HepG2 (cell line): Measurements from ENCODE around the gene STK39. TPM values are rescaled to one million over a fixed set of nuclear protein-coding genes. Genes with fewer than 3 reads are reported as not detected.

Experiments used
- FOSL1 ChIP-seq: sonication (generic); formaldehyde crosslinking; IDR thresholded peaks from 2 replicates; pipeline ENCODE4 v1.9.0; 2021; ENCODE audit warnings: missing genetic modification reagents, borderline replicate concordance
- FOXA1 ChIP-seq, 2 experiments: fragments of 450-650 bp in 1 of 2; sonication (generic) in 1 of 2; formaldehyde crosslinking in 1 of 2; IDR thresholded peaks; 2 replicates each; pipeline versions ENCODE4 v1.4.0 to v1.6.1; 2016 to 2020; ENCODE audit warnings: missing genetic modification reagents in 1 of 2
- NRL ChIP-seq: sonication (generic); formaldehyde crosslinking; IDR thresholded peaks from 2 replicates; pipeline ENCODE4 v1.5.0; 2020; ENCODE audit warnings: missing genetic modification reagents, mild to moderate bottlenecking, moderate library complexity, borderline replicate concordance
- SALL1 ChIP-seq: sonication (generic); formaldehyde crosslinking; IDR thresholded peaks from 2 replicates; pipeline ENCODE4 v1.8.0; 2022; ENCODE audit warnings: mild to moderate bottlenecking, missing genetic modification reagents
- XRCC5 ChIP-seq: fragments of 200-400 bp; formaldehyde crosslinking; optimal IDR thresholded peaks from 2 replicates; pipeline ENCODE3; 2017; ENCODE audit warnings: mild to moderate bottlenecking, low read length
- YY1 ChIP-seq: IDR thresholded peaks from 2 replicates; pipeline ENCODE4 v1.6.1; 2011; ENCODE audit warnings: low read length, low read depth, moderate library complexity, mild to moderate bottlenecking; ENCODE audit not compliant: insufficient read depth, insufficient replicate concordance
- ZNF136 ChIP-seq: sonication (generic); formaldehyde crosslinking; IDR thresholded peaks from 2 replicates; pipeline ENCODE4 v1.8.1; 2022; ENCODE audit warnings: low read depth, mild to moderate bottlenecking, moderate library complexity, missing genetic modification reagents
- ZSCAN25 ChIP-seq: sonication (generic); formaldehyde crosslinking; IDR thresholded peaks from 2 replicates; pipeline ENCODE4 v1.8.0; 2022; ENCODE audit warnings: mild to moderate bottlenecking, missing genetic modification reagents
- polyA plus RNA-seq, 8 experiments: library from polyadenylated mRNA; depleted of rRNA in 3 of 8; stranded (reverse) in 7 of 8; unstranded in 1 of 8; fragments of >200 nt; fragmentation: Illumina TruSeq in 4 of 8; extraction: Trizol in 4 of 8; gene quantifications; 2 replicates each; pipeline versions ENCODE4 v1.2.1 to v1.2.3, GENCODE V29; 2011 to 2016; ENCODE audit warnings: low read depth in 4 of 8, missing spikeins in 1 of 8, mixed read lengths in 1 of 8; ENCODE audit not compliant: insufficient read depth in 1 of 8
- total RNA-seq, 5 experiments: library from RNA; depleted of rRNA; stranded (reverse); fragments of >200 nt; fragmentation: Illumina TruSeq; extraction: Trizol; gene quantifications; 2 replicates each; pipeline ENCODE4 v1.2.3, GENCODE V29; 2016; ENCODE audit warnings: low read depth in 1 of 5
- TF ChIP-seq, protein P1 (sequence below): sonication (generic); formaldehyde crosslinking; IDR thresholded peaks from 2 replicates; pipeline ENCODE4 v1.4.0; 2020; ENCODE audit warnings: missing genetic modification reagents, borderline replicate concordance
- TF ChIP-seq, protein P2 (sequence below): sonication (generic); formaldehyde crosslinking; conservative IDR thresholded peaks from 2 replicates; pipeline ENCODE4 v1.8.1; 2023; ENCODE audit warnings: missing genetic modification reagents
- TF ChIP-seq, protein P3 (sequence below): sonication (generic); formaldehyde crosslinking; IDR thresholded peaks from 2 replicates; pipeline ENCODE4 v1.5.1; 2020; ENCODE audit warnings: missing genetic modification reagents, mild to moderate bottlenecking, borderline replicate concordance
- TF ChIP-seq, protein P4 (sequence below): sonication (generic); formaldehyde crosslinking; IDR thresholded peaks from 2 replicates; pipeline ENCODE4 v1.4.0; 2020; ENCODE audit warnings: mild to moderate bottlenecking, missing genetic modification reagents
- TF ChIP-seq, protein P5 (sequence below): sonication (generic); formaldehyde crosslinking; IDR thresholded peaks from 2 replicates; pipeline ENCODE4 v1.9.0; 2021; ENCODE audit warnings: missing genetic modification reagents, borderline replicate concordance
- TF ChIP-seq, protein P6 (sequence below): sonication (generic); formaldehyde crosslinking; IDR thresholded peaks from 2 replicates; pipeline ENCODE4 v1.5.0; 2020; ENCODE audit warnings: mild to moderate bottlenecking, missing genetic modification reagents, borderline replicate concordance

Gene STK39
- total and polyA plus RNA-seq, 2 of the 13 experiments (the other 11 are each of a cell fraction or from before 2014, with no cell fraction given), result 27.3 to 38.4 TPM

DNA sequence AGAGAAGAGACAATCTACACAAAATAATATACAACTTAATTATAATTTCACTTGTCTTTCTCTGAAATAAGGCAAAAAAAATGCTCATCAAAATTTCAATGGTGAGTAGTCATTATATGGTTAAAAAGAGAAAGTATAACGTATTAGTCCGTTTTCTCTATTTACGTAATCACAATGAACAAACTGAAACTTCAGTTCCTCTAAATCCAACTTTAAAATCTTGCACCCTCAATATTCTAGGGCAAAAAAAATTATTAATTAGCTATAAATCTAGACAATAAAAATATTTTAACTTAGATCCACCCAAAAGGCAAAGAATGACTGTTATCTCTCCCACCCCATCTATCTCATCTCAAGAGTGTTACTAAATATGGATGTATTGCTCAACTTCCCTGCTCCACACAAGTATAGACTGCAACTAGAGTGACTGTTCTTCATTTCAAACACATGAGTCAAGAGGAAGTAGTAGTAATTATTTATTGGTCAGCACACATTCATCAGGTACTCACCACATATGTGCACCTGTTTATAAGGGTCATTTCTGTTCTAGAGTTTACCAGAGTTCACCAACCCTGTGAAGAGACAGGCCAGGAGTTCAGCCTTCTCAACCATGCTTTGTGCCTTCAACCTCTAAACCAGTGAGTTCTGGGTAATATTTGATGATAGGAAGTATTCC is 36.4 kb downstream of the STK39 start (continued):
- TF ChIP-seq, protein P1, sequence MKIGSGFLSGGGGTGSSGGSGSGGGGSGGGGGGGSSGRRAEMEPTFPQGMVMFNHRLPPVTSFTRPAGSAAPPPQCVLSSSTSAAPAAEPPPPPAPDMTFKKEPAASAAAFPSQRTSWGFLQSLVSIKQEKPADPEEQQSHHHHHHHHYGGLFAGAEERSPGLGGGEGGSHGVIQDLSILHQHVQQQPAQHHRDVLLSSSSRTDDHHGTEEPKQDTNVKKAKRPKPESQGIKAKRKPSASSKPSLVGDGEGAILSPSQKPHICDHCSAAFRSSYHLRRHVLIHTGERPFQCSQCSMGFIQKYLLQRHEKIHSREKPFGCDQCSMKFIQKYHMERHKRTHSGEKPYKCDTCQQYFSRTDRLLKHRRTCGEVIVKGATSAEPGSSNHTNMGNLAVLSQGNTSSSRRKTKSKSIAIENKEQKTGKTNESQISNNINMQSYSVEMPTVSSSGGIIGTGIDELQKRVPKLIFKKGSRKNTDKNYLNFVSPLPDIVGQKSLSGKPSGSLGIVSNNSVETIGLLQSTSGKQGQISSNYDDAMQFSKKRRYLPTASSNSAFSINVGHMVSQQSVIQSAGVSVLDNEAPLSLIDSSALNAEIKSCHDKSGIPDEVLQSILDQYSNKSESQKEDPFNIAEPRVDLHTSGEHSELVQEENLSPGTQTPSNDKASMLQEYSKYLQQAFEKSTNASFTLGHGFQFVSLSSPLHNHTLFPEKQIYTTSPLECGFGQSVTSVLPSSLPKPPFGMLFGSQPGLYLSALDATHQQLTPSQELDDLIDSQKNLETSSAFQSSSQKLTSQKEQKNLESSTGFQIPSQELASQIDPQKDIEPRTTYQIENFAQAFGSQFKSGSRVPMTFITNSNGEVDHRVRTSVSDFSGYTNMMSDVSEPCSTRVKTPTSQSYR (CRISPR knock-in tag), result no peak; the same call in 1 of the 2 replicates
- TF ChIP-seq, protein P2, sequence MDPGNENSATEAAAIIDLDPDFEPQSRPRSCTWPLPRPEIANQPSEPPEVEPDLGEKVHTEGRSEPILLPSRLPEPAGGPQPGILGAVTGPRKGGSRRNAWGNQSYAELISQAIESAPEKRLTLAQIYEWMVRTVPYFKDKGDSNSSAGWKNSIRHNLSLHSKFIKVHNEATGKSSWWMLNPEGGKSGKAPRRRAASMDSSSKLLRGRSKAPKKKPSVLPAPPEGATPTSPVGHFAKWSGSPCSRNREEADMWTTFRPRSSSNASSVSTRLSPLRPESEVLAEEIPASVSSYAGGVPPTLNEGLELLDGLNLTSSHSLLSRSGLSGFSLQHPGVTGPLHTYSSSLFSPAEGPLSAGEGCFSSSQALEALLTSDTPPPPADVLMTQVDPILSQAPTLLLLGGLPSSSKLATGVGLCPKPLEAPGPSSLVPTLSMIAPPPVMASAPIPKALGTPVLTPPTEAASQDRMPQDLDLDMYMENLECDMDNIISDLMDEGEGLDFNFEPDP (CRISPR knock-in tag), result no peak
- TF ChIP-seq, protein P3, sequence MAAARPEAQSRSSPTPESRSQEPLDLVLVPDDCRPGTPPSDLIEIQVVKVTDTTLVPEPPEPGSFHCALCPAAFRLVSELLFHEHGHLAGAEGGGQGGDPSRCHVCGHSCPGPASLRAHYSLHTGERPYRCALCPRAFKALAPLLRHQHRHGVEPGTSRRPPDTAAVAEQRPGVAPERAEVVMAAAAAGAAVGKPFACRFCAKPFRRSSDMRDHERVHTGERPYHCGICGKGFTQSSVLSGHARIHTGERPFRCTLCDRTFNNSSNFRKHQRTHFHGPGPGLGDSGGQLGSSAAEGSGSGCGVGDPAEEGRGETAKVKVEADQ (CRISPR knock-in tag), result no peak
- no peak for TF ChIP-seq FOXA1 (IDR thresholded peaks at IDR 0.05)
- no peak; the same call in 1 of the 2 replicates for TF ChIP-seq FOXA1 (CRISPR knock-in tag; IDR thresholded peaks at IDR 0.05)
- TF ChIP-seq XRCC5, result no peak
- no peak for TF ChIP-seq ZNF136 (CRISPR knock-in tag)
- no peak for TF ChIP-seq NRL (CRISPR knock-in tag)
- TF ChIP-seq, protein P4, sequence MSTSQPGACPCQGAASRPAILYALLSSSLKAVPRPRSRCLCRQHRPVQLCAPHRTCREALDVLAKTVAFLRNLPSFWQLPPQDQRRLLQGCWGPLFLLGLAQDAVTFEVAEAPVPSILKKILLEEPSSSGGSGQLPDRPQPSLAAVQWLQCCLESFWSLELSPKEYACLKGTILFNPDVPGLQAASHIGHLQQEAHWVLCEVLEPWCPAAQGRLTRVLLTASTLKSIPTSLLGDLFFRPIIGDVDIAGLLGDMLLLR (CRISPR knock-in tag), result no peak
- no peak for TF ChIP-seq ZSCAN25
- peak; percentile 13; the same call in 1 of the 2 replicates for TF ChIP-seq SALL1 (CRISPR knock-in tag)
- TF ChIP-seq, protein P5, sequence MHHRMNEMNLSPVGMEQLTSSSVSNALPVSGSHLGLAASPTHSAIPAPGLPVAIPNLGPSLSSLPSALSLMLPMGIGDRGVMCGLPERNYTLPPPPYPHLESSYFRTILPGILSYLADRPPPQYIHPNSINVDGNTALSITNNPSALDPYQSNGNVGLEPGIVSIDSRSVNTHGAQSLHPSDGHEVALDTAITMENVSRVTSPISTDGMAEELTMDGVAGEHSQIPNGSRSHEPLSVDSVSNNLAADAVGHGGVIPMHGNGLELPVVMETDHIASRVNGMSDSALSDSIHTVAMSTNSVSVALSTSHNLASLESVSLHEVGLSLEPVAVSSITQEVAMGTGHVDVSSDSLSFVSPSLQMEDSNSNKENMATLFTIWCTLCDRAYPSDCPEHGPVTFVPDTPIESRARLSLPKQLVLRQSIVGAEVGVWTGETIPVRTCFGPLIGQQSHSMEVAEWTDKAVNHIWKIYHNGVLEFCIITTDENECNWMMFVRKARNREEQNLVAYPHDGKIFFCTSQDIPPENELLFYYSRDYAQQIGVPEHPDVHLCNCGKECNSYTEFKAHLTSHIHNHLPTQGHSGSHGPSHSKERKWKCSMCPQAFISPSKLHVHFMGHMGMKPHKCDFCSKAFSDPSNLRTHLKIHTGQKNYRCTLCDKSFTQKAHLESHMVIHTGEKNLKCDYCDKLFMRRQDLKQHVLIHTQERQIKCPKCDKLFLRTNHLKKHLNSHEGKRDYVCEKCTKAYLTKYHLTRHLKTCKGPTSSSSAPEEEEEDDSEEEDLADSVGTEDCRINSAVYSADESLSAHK (CRISPR knock-in tag), result no peak
- peak; percentile 63; the same call in 1 of the 2 replicates for TF ChIP-seq FOSL1 (CRISPR knock-in tag)
- TF ChIP-seq YY1, result no peak
- TF ChIP-seq, protein P6, sequence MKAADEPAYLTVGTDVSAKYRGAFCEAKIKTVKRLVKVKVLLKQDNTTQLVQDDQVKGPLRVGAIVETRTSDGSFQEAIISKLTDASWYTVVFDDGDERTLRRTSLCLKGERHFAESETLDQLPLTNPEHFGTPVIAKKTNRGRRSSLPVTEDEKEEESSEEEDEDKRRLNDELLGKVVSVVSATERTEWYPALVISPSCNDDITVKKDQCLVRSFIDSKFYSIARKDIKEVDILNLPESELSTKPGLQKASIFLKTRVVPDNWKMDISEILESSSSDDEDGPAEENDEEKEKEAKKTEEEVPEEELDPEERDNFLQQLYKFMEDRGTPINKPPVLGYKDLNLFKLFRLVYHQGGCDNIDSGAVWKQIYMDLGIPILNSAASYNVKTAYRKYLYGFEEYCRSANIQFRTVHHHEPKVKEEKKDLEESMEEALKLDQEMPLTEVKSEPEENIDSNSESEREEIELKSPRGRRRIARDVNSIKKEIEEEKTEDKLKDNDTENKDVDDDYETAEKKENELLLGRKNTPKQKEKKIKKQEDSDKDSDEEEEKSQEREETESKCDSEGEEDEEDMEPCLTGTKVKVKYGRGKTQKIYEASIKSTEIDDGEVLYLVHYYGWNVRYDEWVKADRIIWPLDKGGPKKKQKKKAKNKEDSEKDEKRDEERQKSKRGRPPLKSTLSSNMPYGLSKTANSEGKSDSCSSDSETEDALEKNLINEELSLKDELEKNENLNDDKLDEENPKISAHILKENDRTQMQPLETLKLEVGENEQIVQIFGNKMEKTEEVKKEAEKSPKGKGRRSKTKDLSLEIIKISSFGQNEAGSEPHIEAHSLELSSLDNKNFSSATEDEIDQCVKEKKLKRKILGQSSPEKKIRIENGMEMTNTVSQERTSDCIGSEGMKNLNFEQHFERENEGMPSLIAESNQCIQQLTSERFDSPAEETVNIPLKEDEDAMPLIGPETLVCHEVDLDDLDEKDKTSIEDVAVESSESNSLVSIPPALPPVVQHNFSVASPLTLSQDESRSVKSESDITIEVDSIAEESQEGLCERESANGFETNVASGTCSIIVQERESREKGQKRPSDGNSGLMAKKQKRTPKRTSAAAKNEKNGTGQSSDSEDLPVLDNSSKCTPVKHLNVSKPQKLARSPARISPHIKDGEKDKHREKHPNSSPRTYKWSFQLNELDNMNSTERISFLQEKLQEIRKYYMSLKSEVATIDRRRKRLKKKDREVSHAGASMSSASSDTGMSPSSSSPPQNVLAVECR, result no peak
